Epithelial cell of umbilical artery (primary cell): Measurements from ENCODE around the gene ERV3-1. TPM values are rescaled to one million over a fixed set of nuclear protein-coding genes. Genes with fewer than 3 reads are reported as not detected.

Source experiments
- total RNA-seq: library from RNA; depleted of rRNA; stranded (reverse); fragments of >200 nt; gene quantifications from 2 replicates; pipeline ENCODE4 v1.2.3, GENCODE V29; 2014

ERV3-1 gene
- 5.3 and 10.4 TPM in 2 replicates for total RNA-seq

GRCh38 chr7:65006094-65006992 is at the start of gene ERV3-1:
Gene ERV3-1 (minus strand): TSS chr7:65006687. CDS start chr7:64993026, 13,661 bp downstream.

GRCh38 chr7:64990936-64991335 is 15.6 kb downstream of the ERV3-1 start, which contains the start of gene ZNF117:
Gene ZNF117 (minus strand): TSS chr7:64991036.

Other genes with a start within 250 kb of the ERV3-1 start
- 3.2 and 4.6 TPM in 2 replicates for gene ZNF138, start 212.3 kb downstream of the ERV3-1 start, total RNA-seq
- 1.6 and 4.6 TPM in 2 replicates for gene ZNF273, start 103.4 kb downstream of the ERV3-1 start, total RNA-seq
- gene ZNF117, start 15.7 kb downstream of the ERV3-1 start, total RNA-seq = 3.8 and 6.5 TPM in 2 replicates